NCI-H82 treated with DMSO at 0.1 percent for 48 hours (cell line): Measurements from ENCODE around the gene NUMBL.
"Not testable (repeated sequence)": the region's sequence is repeated elsewhere in the genome, so short reads cannot be mapped to it uniquely, and the experiment has no call there.

Experiments
- DNase-seq: peaks from one replicate; lab custom pipeline; 2025; ENCODE audit not compliant: unreplicated experiment; lab: John Stamatoyannopoulos, UW

Gene NUMBL

DNA sequence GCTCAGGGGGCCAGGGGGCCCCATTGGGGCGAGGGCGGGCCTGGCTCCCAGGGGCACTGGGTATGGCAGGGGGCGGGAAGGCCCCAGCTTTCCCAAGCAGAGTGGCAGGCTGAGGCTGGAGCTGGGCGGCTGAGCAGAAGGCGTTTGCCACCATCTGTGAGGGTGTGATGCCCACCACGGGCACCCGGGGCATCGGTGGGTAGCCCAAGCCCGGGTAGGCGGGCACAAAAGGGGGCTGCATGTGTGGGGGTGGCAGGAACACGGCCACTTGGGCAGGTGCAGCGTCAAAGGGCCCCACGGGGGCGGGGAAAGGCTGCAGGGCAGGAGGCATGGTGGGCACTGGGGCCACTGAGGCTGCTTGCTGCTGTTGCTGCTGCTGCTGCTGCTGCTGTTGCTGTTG, 22.8 kb downstream of the NUMBL start:
- DNase-seq = no peak

DNA sequence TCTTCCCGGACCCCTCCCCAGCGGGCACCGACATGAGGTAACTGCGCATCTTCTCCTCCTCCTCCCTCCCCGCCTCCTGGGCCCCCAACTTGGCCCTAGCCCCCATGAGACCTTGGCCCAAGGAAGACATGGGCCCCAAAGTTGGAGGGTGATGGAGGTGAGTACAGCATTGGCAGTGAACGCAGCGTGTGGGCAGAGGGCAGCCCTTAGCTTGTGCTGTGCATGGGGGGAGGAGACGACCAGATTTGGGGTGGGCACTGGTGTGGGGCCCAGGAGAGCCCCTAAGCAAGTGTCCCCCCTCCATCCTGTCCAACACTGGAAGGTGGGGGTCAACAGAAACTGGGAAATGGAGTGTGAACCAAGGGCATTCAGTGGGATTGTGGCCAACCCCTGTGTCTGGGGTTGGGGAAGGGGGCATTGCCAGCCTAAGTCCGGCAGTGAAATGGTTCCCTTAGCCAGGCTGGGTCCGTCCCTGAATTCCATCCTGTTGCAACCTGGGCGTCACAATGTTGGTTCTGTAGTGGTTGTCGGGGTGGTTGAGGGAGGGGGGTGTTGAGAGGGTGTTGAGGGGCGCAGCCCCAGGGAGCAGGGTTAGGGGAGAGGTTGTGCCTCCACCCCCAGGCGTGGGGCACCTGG, 23.5 kb downstream of the NUMBL start:
- no peak for DNase-seq

DNA sequence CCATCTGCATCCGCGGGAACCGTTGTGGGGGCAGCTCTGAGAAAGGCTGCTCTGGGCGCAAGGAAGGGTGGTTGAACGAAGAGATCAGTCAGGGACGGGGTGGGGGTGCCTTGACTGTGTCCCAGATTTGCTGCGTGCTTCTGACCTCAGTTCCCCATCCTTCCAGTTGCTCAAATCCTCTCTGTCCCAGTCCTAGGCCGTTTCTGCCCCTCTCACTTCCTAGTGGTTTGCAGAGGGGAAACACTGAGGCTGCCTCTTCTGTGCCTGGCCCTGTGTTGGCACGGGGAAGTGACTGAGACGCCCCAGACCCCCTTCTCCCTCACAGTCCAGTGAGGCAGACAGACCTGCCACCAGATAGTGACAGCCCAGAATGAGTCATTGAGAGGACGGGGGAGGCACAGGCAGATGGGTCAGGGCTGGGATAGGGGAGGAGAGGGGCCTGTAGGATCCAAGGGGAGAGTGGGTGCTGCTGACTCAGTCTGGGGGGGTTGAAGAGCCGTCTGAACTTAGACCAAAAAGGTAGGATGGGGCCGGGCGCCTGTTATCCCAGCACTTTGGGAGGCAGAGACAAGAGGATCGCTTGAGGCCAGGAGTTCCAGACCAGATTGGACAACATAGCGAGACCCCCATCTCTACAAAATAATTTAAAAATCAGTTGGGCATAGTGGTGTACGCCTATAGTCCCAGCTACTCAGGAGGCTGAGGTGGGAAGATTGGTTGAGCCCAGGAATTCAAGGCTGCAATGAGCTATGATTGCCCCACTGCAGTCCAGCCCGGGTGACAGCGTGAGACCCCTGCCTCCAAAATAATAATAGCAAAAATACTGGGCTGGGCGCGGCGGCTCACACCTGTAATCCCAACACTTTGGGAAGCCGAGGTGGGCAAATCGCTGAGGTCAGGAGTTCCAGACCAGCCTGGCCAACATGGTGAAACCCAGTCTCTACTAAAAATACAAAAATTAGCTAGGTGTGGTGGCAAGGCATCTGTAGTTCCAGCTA, 26.5 kb downstream of the NUMBL start:
- no peak for DNase-seq

DNA sequence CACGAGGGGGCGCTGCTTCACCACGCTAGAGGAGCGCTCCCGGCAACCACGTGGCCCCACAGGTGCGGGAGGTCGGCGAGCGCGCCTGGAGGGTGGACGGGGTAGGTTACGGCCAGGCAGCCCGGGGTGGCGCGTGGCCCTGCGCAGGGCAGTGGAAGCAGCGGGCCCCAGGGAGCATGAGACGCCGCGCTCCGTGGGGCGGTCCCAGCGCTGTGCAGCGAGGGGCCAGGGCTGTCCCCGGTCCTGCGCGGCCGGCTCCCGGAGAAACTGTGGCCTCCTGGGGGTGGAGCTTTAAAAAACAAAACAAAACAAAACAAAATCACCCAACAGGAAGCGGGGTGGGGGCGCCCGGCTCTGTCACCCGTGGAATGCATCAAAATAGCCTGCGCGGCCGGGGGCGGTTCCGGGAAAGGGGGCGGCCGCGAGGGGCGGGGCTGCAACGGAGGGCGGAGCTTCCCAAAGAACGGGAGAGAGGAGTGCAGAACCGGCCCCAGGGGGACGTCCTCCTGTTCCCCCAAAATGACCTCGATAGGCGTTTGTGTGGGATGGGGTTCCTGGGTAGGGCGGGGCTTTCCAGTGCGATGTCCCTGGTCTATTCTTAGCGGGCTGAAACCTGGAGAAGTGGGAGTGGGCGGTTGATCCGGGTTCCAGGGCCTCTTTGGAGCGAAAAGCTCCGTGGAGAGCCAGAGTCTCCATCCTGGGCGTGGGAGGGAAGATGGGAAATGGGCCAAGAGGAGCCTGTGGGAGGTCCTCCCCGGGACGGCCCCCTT, 27.3 kb downstream of the NUMBL start:
- peak; percentile 58 for DNase-seq

DNA sequence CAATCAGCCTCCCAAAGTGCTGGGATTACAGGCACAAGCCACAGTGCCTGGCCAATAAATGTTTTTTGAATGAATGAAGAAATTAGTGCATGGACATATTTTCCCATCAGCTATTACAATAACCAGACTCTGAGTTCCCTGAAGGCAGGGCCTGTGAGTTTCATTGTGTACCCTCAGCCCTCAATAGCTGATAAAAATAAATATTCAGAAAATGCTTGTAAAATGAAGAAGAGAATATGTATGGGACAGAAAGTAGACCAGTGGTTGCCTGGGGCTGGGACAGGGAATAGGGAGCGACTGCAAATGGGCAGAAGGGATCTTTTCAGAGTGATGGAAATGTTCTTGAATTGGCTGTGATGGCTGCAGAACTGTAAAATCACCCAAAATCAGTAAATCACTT, 28.8 kb downstream of the NUMBL start:
- no peak for DNase-seq

DNA sequence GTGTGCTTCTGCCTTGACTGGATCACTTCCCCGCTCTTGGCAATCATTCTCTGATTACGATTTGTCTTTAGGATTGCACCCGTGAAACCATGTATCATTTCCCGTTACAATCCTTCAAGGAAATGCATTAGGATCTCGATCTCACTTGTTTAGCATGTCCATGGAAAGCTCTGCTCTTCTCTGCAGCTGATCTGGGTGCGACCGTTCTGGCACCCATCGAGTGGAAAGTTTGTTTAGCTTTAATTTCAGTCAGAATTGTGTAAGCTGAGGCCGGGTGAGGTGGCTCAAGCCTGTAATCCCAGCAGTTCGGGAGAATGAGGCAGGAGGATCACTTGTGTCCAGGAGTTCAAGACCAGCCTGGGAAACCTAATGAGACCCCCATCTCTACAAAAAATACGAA, 30.9 kb downstream of the NUMBL start:
- DNase-seq = no peak

DNA sequence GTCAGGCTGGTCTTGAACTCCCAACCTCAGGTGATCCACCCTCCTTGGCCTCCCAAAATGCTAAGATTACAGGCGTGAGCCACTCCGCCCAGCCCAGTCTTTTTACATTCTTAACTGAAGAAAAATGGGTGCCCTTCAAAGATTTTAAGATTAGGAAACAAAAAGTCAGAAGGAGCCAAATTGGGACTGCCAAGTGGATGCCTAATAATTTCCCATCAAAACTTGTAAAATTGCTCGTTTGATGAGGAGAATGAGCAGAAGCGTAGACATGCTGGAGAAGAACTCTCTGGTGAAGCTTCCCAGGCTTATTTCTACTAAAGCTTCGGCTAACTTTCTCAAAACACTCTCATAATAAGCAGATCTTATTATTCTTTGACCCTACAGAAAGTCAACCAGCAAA, 31.3 kb downstream of the NUMBL start:
- DNase-seq = no peak

DNA sequence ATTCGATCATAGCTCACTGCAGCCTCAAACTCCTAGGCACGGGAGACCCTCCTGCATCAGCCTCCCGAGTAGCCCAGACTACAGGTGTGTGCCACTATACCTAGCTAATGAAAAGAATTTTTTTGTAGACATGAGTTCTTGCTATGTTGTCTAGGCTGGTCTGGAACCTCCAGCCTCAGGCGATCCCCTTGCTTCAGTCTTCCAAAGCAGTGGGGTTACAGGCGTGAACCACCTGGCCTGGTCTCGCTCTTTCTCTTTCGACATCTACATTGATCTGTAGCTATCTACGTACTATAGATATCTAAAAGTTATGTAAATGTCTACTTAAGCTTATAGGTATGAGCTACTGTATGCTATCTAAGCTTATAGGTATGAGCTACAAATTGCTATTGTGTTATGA, 32.4 kb downstream of the NUMBL start:
- DNase-seq = no peak

DNA sequence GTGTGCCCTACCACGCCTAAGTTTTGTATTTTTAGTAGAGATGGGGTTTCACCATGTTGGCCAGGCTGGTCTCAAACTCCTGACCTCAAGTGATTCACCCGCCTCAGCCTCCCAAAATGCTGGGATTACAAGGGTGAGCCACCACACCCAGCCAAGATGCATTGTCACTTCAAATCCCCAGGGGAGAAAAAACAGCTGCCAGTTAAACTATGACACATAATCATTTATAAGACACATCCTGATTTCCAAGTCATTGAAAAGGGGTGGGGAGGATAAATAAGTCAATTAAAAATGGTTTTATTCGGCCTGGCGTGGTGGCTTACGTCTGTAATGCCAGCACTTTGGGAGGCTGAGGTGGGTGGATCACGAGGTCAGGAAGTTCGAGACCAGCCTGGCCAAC, 34.8 kb downstream of the NUMBL start:
- not testable (repeated sequence) for DNase-seq

DNA sequence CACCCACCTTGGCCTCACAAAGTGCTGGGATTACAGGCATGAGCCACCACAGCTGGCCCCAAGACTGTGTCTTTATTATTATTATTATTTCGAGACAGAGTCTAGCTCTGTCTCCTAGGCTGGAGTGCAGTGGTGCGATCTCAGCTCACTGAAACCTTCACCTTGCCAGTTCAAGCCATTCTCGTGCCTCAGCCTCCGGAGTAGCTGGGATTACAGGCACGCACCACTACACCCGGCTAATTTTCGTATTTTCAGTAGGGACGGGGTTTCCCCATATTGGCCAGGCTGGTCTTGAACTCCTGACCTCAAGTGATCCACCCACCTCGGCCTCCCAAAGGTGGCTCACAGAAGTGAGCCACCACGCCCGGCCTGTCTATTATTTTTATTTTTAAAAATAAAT, 38.1 kb downstream of the NUMBL start:
- not testable (repeated sequence) for DNase-seq

DNA sequence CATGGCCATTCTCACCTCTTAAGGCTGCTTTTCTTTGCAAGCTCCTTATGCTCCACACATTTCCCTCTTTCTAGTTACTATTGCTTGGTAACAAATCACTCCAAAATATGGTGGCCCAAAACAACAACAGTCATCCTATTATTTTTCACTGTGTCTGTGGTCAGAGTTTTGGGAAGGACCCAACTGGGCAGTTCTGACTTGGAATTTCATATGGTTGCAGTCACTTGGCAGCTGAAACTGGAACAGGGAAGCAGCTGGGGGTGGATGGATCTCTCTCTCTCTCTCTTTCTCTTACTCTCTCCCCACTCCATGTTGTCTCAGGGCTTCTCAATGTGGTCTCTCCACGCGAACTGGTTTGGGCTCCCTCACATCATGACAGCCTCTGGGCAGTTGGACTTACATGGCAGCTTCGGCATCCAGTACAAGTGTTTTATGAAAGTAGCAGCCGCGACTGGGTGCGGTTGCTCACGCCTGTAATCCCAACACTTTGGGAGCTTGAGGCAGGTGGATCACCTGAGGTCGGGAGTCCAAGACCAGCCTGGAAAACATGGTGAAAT, 39.6 kb downstream of the NUMBL start:
- DNase-seq = no peak

DNA sequence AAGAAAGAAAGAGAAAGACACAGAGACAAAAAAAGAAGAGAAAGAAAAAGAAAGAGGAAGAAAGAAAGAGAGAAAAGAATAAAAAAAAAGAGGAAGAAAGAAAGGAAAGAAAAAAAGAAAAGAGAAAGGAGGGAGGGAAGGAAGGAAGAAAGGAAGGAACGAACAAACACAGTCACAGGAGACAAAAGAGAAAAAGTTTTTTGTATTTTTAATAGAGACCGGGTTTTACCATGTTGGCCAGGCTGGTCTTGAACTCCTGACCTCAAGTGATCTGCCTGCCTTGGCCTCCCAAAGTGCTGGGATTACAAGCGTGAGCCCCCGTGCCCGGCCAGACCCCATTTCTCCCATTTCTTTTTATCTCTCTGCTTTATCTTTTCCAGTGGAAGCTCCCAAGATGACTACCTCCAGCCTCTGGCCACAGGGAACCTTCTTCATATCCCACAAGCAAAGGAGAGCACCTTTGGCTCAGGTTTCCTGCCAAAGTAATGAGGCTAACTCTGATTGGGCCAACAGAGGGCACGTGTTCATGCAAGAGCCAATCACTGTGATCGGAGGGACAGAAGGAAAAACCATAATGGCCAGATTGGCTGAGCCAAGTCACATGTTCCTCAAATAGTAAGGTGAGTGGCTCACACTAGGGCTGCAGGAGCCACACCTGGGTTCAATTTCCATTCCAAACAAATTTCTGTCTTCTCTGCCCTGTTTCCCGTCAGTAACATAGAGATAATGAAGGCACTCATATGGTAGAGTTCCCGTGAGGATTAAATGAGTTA, 40.4 kb downstream of the NUMBL start:
- DNase-seq = not testable (repeated sequence)

DNA sequence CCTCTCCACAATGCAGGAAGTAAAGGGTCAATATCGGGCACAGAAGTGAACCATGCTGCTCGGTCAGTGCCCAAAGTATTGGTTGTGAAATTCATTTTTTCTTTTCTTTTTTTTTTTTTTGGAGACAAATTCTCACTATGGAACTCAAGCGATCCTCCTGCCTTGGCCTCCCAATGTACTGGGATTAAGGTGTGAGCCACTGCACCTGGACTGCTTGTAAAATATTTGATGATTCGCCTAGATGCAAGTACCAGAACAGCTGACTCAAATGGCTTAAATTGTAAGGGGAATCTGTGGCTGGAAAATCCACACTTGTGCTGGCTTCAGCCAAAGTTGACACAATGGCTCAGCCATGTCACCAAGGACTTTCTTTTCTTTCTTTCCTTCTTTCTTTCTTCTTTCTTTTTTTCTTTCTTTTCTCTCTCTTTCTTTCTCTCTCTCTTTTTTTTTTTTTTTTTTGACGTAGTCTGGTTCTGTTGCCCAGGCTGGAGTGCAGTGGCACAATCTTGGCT, 43.7 kb downstream of the NUMBL start:
- no peak for DNase-seq

DNA sequence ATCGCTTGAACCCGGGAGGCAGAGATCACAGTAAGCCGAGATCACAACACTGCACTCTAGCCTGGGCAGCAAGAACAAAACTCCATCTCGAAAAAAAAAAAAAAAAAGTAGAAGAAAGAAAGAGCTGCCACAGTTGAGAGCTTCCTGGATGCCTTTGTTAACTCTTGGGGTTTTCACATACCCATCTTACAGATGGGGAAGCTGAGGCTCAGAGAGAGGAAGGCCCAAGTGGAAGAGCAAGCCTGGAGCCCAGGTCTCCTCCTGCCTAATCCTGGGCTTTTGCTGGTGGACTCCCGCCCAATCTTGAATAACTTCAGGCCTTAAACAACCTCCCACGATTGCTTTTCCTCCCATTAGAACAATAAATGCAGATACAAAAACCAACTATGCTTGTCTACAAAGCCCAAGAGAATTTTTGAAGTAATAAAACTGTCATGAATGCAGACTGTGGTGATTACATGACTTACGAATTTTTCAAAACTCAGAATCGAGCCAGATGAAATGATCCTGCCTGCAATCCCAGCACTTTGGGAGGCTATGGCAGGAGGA, 47.6 kb downstream of the NUMBL start:
- no peak for DNase-seq

DNA sequence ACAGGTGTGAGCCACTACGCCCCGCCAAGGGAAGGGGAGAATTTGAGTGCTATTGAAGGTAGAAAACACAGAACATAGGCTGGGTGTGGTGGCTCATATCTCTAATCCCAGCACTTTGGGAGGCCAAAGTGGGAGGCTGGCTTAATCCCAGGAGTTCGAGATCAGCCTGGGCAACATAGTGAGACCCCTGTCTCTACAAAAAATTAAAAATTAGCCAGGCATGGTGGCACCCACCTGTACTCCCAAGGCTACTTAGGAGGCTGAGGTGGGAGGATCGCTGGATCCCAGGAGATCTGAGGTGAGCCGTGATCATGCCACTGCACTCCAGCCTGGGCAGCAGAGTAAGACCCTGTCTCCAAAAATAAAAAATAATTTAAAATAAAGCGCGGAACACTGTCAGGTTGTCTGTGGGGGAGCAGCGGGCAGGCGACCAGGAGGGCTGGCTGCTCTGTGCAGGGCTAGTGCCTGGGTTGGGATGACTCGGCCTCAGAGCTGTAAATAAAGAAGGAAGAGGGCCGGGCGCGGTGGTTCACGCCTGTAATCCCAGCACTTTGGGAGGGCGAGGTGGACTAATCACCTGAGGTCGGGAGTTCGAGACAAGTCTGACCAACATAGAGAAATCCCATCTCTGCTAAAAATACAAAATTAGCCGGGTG, 48.3 kb downstream of the NUMBL start:
- no peak for DNase-seq

DNA sequence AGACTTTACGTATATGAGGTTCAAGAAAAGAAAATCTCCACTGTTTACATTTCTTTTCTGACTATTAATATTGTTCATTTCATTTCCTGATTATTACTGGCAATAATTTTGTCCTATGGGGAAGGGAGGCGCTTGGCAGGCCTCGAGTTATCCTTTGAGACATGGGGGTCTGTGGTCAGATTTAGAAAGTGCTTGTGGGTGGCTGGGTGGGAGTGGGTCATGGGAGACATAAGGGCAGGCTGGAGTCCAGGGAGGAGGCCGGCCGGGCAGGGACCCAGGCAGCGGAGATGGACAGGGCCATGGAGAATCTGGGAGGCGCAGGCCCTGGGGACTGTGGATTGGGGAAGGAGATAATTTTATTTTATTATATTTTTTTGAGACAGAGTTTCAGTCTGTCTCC, 49.2 kb downstream of the NUMBL start:
- no peak for DNase-seq

DNA sequence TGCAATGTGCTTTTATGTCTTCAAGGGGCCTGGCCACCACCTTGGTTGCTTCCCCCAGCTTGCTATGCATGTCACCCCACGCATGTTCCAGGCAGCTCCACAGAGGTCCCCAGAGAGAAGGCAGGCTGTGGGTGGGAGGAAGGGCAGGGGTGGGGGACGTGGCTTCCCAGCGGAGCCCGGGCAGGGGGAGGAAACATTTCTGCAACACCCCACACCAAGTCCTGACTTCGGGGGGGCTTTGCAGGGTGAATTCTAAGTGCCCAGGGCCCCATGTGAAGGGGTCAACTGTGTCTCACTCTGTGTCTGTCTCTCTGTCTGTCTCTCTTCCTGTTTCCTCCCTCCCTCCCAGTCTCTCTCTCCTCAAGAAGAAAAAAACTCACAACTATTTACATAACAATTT, 49.7 kb downstream of the NUMBL start:
- no peak for DNase-seq

DNA sequence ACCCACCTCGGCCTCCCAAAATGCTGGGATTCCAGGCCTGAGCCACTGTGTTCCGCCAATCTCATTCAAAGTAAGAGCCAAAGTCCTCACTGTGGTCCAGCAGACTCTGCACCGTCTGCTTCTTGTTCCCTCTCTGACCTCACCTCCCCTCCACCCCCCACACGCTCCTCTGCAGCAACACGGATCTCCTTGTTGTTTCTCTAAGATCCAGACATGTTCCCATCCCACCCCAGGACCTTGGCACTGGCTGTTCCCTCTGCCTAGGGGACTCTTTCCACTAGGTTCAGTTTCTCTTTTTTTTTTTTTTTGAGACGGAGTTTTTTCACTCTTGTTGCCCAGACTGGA, 50.8 kb downstream of the NUMBL start:
- no peak for DNase-seq

DNA sequence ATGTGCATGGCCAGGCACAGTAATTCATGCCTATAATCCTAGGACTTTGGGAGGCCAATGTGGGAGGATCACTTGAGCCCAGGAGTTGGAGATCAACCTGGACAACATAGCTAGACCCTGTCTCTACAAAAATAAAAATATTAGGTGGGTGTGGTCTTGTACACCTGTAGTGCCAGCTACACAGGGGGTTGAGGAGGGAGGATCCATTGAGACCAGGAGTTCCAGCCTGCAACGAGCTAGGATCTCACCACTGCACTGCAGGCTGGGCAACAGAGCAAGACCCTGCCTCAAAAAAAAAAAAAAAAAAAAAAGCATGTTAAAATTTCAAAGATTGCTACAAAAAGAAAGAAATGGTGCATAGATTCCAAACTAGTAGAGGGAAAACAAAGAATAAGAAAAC, 52.1 kb downstream of the NUMBL start:
- no peak for DNase-seq

DNA sequence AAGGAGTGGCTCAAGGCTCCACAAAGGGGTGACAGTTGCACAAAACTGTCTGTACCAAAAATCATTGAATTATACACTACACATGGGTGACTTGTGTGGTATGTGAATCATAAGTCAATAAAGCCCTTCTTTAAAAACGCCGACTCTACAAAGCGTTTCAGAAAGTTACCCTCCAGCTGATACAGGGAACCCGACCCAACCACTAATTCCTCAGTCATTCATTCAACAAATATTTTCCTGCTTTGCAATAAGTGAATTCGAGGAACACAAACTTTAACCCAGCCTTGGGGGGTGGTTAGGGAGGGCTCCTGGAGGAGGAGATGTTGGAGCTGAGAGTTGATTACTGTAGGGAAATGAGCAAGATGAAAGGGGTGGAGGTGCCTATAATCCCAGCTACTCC, 57.2 kb downstream of the NUMBL start:
- DNase-seq = no peak
